Eye (tissue), 1 donor: ENCODE data around the gene CPXCR1.
"Not testable (repeated sequence)": the region's sequence is repeated elsewhere in the genome, so short reads cannot be mapped to it uniquely, and the experiment has no call there.

Experiments
- DNase-seq: peaks from one replicate; pipeline ENCODE4 v3.0.0-alpha.2; 2015

Gene CPXCR1

GRCh38 chrX:88746925-88747324 is at the start of gene CPXCR1:
TSS of gene CPXCR1 (plus strand) at chrX:88747225. CDS start at chrX:88753415, 6,190 bp downstream.
- no peak for DNase-seq

GRCh38 chrX:88735835-88736234 is 11.2 kb upstream of the CPXCR1 start:
- no peak for DNase-seq

GRCh38 chrX:88746215-88746614 is 810 bp upstream of the CPXCR1 start:
- DNase-seq: not testable (repeated sequence)

- not testable (repeated sequence) for DNase-seq
Measured at GRCh38 chrX:88752339-88752738, 5.3 kb downstream of the CPXCR1 start.

- no peak for DNase-seq
Measured at GRCh38 chrX:88789825-88790224, 42.8 kb downstream of the CPXCR1 start.
